SIG-M5 treated with dmso at 0.1 percent for 504 hours (cell line): ENCODE results near the gene MXRA8.
A peak's percentile ranks its signal among the peaks of the same experiment; 100 is the strongest.

Source experiments
- DNase-seq: peaks from one replicate; lab custom pipeline; 2025; ENCODE audit not compliant: unreplicated experiment; lab: John Stamatoyannopoulos, UW

The MXRA8 gene

DNA sequence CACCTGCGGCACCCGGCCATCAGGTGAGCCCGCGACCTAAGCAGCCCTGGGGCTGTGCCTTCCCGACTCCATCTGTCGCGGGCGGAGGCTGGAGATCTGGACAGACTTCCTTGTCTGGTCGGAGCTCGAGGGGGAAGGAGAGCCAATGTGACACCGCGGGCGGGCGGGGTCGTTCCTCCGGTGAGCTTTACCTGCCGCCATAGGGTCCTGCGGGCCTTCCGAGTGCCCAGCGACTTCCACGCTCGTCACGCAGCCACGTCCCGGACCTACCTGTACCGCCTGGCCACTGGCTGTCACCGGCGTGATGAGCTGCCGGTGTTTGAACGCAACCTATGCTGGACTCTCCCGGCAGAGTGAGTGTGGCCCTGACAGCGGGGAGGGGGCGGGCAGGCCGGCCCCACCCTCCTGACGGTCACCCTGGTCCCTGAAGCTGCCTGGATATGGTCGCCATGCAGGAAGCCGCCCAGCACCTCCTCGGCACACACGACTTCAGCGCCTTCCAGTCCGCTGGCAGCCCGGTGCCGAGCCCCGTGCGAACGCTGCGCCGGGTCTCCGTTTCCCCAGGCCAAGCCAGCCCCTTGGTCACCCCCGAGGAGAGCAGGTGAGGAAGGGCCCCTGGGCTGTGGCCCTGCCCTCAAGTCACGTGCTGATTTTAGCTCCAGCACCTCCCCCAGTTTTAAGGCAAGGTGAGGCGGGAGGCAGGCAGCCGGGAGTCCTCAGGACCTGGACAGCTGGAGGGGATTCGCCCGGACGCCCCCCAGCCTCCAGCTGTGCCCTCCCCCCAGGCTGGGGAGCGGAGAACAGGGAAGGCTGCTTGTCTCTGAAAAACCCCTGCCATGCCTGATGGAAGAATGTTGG, 48.9 kb downstream of the MXRA8 start:
- no peak for DNase-seq

DNA sequence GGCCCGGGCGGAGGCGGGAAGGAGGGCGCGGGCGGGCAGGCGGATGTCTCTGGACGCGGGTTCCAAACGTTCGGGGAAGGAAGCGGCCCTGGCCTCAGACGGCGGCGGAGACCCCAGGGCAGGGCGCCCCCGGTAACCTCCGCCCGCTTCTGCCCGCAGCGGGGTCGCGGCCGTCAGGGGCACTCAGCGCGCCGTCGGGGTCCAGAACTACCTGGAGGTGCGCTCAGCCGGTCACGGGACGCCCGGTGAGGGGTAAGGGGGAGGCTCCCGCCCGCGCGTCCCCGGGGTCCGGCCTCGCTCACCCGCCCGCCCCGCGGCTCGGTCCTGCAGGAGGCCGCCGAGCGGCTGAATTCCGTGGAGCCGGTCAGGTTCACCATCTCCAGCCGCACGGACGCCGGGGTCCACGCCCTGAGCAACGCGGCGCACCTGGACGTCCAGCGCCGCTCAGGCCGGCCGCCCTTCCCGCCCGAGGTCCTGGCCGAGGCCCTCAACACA, 49.6 kb downstream of the MXRA8 start:
- no peak for DNase-seq

DNA sequence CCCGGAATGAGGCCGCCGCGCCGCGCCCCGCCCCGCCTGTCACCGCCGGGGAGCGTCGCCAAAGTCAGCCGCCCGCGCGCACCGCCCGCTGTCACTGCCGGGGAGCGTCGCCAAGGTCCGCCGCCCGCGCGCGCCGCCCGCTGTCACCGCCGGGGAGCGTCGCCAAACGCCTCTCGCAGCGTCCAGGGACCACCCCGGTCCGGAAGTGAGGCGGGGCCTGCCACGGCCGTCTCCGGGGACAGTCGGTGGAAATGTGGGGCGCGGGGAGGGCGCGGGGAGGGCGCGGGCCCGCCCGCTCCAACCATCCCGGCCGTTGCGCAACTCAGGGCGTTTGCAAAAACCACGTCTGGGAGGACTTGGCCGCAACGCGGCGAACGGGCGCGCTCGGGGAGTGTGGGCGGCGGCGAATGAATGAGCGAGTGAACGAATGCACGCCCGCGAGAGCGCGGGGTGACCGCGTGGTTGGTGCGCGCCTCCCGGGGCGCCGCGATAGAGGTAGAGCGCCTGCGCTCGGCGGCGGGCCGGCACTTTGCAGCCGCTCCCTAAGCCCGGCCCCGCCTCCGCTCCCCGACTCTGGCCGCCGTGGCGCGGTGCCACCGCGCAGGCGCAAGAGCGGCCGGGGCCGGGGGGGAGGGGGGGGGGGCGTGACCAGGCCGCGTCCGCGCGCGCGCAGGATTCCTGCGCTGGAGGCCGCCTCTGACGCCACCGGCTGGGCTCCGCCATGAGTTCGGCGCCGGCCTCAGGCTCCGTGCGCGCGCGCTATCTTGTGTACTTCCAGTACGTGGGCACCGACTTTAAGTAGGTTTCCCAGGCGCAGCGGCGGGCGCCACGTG, 50.2 kb downstream of the MXRA8 start, which contains the start of the genes ACAP3 and PUSL1:
Gene ACAP3 (minus strand): TSS at position 8 of the 833 bp plus-strand sequence. CDS start 115 bp downstream, outside the sequence.
Gene PUSL1 (plus strand): TSS at position 675 of the 833 bp plus-strand sequence. CDS start 47 bp downstream, at position 722.
- peak; percentile 90 for DNase-seq

DNA sequence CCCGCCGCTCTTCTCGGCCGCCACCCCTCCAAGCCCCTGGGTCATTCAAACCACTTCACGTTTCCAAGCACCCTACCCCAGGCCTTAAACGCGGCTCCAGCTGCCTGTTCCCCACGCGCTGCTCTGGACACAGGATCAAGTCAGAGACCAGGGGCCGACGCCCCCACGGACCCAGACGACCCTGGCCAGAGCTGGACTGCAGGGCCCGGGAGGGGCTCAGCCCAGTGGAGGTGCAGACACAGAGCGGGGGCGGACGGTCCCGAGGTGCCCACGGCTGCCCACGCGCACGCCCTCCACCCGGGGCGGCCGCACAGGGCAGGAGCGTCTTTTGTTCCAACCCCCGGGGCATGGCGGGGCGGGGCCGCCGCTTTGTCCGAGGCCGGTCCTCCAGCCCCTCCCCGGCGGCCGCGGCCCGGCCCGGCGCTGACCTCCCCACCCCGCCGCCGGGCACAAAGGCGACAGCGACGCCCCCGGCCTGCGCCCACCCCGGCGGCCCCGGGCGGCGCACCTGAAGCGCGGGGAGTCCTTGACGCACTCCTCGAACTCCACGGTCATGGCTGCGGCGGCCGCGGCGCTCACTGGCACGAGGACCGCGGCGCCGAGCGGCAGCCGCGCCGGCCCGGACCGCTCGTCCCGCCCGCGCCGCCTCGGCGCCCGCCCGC, 51.0 kb downstream of the MXRA8 start:
- no peak for DNase-seq

DNA sequence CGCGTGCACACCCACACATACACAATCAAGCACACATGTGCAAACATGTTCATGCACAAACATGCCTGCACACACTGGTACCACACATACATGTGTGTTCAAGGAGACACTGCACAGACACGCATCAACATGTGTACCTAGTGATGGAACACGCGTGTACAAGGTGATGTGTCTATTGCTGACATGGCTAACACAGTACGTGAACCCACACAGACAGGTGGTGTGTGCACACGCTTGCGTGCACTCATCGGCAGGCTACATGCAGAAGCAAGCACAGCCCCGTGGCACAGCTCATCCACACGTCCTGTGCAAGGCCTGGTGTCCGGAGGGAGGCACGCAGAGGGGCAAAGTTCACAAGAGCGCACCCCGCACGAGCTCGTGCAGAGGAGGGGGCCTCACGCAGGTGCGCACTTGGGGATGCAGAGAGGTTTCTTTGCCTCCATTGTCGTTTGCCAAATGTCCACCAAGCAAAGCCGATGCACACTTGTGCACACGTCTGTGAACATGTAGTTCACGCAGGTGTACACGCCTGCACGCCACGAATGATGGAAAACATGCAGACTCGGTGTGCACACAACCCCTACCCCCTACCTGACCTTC, 51.6 kb downstream of the MXRA8 start:
- DNase-seq, result no peak

DNA sequence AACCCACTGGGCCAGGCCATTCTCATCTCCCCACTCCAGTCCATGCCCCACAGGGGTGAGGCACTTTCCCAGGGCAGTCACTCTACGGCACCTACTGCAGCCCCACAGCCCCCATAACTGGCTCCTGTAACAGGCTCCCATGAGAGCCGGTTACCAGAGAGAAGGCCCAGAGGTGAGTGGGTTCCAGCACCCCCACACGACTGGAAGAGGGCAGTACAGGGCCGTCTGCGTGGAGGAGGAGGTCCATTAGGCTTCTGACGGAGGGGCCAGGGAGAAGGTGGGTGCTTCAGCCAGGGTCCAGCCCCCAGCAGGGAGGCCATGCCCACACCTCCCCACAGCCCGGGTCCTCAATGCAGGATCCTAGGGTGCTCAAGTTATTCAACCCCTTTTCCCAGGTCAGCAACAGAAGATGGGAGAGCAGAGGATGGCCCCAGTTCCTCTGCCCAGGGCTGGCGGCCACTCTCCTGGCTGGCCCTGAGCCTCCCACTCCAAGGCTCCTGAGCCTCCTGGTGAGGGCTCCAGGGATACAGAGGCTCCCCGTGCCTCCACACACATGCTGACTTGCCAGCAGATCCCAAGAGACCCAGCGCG, 52.2 kb downstream of the MXRA8 start:
- DNase-seq, result peak; percentile 35

DNA sequence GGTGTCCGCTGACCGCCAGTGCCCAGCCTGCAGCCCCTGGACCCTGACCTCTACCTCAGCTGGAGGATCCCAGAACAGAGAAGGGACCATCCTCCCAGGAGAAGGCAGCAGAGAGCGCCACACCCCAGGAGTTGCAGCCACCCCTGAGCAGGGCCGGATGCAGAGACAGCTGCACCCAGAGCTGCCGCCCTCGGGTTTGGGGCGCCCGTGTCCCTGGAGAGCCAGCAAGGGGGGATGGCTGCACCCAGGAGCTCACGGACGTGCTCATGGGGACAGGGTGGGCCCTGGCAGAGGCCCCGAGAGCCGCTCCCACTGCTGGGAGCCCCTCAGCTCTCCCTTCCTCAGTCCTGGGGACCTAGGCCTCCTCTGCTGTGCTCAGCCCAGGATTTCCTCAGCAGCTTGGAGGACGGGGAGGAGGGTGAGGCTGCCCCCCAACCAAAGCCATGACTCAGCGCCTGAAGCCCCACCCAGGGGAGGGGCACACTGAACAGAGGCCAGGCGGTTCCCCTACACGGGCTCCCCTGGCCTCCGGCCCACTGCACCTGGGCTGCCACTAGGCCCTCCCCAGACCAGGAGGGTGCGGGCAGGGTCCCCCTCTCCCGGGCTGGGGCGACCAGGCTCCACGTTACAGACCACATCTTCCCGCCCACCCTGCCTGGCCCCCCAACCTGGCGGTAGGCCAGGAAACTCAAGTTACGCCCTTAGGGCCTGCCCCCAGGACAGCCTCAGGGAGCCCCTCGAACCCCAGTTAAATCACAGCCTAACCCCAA, 52.9 kb downstream of the MXRA8 start:
- DNase-seq, result peak; percentile 59

DNA sequence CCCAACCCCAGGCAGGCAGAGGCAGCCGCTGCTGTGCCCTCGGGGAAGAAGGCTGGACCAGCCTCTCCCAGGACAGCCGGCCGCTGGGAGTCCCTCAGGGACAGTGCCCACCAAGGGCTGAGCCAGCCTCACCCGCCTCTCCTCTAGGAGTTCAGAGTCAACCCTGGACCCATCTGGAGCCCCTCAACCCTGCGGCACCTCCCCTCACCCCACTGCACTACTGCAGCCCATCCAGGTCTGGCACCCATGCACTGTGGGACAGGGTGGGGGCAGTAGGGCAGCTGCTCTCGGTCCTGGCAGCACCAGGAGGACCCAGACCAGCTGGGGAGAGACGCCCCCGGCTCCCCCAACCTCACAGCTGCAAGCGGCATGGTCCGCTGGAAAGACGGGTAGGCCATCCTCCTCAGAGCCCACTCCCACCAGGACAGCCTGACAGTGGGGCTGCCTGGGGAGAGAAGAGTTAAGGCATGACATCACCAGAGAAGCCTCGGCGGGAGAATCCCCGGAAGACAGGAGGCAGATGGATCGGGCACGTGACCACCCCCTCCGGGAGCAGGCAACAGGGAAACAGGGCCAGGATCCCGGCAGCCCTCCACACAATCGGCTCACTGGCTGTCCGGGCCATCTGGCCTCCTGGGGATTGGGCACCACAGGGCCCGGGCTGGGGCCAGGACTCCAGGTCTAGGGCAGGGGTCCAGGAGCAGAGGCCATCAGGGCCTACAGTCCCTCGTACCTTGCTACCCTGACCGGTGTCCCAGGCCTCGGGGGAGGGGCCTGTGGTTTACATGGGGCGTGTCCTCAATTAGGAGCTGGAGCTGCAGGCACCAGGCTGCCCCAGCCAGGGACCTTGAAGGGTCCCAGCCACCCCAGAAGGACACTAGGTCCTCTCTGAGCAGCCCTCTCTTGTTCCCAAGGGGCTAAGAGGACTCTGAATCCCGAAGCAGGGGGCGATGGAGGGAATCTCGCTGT, 53.7 kb downstream of the MXRA8 start:
- DNase-seq, result no peak

DNA sequence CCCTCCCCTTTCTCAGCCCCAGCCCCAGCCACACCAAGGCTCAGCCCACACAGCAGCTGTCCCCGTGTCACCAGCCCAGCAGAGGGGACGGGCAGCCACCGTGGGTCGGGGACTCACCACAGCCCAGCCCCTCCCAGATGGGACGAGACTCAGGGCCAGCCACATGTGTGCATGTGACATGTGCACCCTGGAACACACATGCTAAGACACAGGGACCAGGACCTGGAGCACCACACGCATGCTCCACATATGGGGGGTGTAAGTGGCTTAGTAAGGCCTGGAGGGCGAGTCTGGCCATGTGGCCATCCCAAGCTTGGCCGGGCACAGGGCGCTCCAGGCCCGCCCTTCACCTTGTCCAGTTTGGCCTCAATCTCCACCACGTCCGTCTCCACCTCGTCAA, 54.6 kb downstream of the MXRA8 start:
- DNase-seq, result no peak

DNA sequence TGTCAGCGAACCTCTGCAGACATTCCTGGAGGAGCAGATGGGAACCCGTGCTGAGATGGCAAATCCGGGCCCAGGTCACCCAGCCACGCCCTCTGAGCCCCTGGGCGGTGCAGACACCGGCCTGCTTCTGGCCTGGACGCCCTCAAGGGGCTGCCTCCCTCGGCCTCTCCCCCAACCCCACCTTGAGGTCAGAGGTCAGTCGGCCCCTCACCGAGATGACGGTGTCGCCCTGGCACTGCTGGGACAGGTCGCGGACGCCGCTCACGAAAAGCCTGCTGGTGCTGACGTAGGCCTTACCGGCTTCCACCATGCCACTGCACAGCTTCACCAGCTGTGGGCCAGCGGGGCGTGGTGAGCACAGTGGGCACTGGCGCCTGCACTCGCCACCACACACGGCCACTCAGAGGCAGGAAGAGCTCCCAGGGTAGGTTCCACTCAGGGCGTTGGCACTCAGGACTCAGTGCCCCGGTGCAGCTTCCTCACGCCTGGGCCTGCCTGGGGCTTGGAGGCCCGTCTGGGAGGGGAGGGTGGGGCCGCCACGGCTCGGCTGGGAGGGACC, 55.3 kb downstream of the MXRA8 start:
- no peak for DNase-seq
